OCI-LY1 (cell line): Measurements from ENCODE around the gene MCC.

ENCODE experiments used
- H2AFZ ChIP-seq: fragments of 200-600 bp; sonication (generic), shearing (Covaris generic); 2 replicates; pipeline ENCODE4 v1.6.0; 2014; ENCODE audit warnings: antibody characterized with exemption, mild to moderate bottlenecking, low read length
- H3F3A ChIP-seq: fragments of 200-600 bp; sonication (generic), shearing (Covaris generic); 2 replicates; pipeline ENCODE4 v1.6.0; 2014; ENCODE audit warnings: mild to moderate bottlenecking, antibody characterized with exemption, low read length, moderate library complexity; ENCODE audit not compliant: insufficient read depth
- H3K27ac ChIP-seq: fragments of 200-600 bp; sonication (generic); 2 replicates; pipeline ENCODE4 v1.5.1; 2014; ENCODE audit warnings: low read length, mixed run types, mild to moderate bottlenecking, low read depth; ENCODE audit not compliant: poor library complexity, severe bottlenecking
- H3K27me3 ChIP-seq: fragments of 200-600 bp; sonication (generic); 2 replicates; pipeline ENCODE4 v1.6.0; 2014; ENCODE audit warnings: antibody characterized with exemption, mild to moderate bottlenecking, low read length, moderate library complexity; ENCODE audit not compliant: insufficient read depth
- H3K36me3 ChIP-seq: fragments of 200-600 bp; sonication (generic); 2 replicates; pipeline ENCODE4 v1.6.1; 2014; ENCODE audit warnings: mild to moderate bottlenecking, antibody characterized with exemption, low read length, moderate library complexity, mixed read lengths; ENCODE audit not compliant: insufficient read depth
- H3K4me1 ChIP-seq: fragments of 200-600 bp; sonication (generic); 2 replicates; pipeline ENCODE4 v1.5.1; 2014; ENCODE audit warnings: mild to moderate bottlenecking, low read length, moderate library complexity; ENCODE audit not compliant: insufficient read depth, severe bottlenecking
- H3K4me2 ChIP-seq: fragments of 200-600 bp; sonication (generic), shearing (Covaris generic); 2 replicates; pipeline ENCODE4 v1.6.1; 2014; ENCODE audit warnings: low read length
- H3K4me3 ChIP-seq: fragments of 200-600 bp; sonication (generic); 2 replicates; pipeline ENCODE4 v1.5.1; 2014; ENCODE audit warnings: low read length, low read depth, mild to moderate bottlenecking, mixed read lengths; ENCODE audit not compliant: poor library complexity, severe bottlenecking
- H3K79me2 ChIP-seq: fragments of 200-600 bp; shearing (Covaris generic); 2 replicates; pipeline ENCODE4 v1.6.1; 2016; ENCODE audit warnings: mixed run types, low read length, mixed read lengths; ENCODE audit not compliant: insufficient read depth
- H3K9ac ChIP-seq: fragments of 200-600 bp; sonication (generic), shearing (Covaris generic); 2 replicates; pipeline ENCODE4 v1.6.1; 2014; ENCODE audit warnings: mild to moderate bottlenecking, low read length, mixed read lengths
- H3K9me2 ChIP-seq: fragments of 200-600 bp; sonication (generic), shearing (Covaris generic); 2 replicates; pipeline ENCODE4 v1.6.1; 2014; ENCODE audit warnings: low read depth, mild to moderate bottlenecking, low read length, mixed read lengths
- H3K9me3 ChIP-seq: fragments of 200-600 bp; shearing (Covaris generic); 2 replicates; pipeline ENCODE4 v1.6.1; 2014; ENCODE audit warnings: low read length, mixed read lengths
- H4K20me1 ChIP-seq: fragments of 200-600 bp; sonication (generic), shearing (Covaris generic); 2 replicates; pipeline ENCODE4 v1.6.0; 2016; ENCODE audit warnings: mild to moderate bottlenecking, low read length; ENCODE audit not compliant: insufficient read depth
- EZH2 ChIP-seq: fragments of 200-600 bp; sonication (generic), shearing (Covaris generic); IDR thresholded peaks from 2 replicates; pipeline ENCODE4 v1.8.0; 2017; ENCODE audit warnings: borderline replicate concordance, mixed run types, mild to moderate bottlenecking, antibody characterized with exemption, low read length, moderate library complexity, mixed read lengths
- TF ChIP-seq, protein P1 (sequence below): fragments of 200-600 bp; sonication (generic), shearing (Covaris generic); IDR thresholded peaks from 2 replicates; pipeline ENCODE4 v1.5.1; 2017; ENCODE audit warnings: mild to moderate bottlenecking, antibody characterized with exemption, low read length, moderate library complexity, mixed read lengths

MCC gene

GRCh38 chr5:113276493-113276892, 211.8 kb downstream of the MCC start:
- H3K27me3 ChIP-seq: no peaks in the 10 kb centered on the region
- H3K4me1 ChIP-seq: no peaks in the 10 kb centered on the region
- TF ChIP-seq EZH2: no peak
- H3F3A ChIP-seq: no peaks in the 10 kb centered on the region
- no peak overlapping the region for H2AFZ ChIP-seq
- H3K4me2 ChIP-seq: no peak overlapping the region
- H3K9ac ChIP-seq: no peak overlapping the region
- no peaks in the 10 kb centered on the region for H3K79me2 ChIP-seq
- H4K20me1 ChIP-seq: no peaks in the 10 kb centered on the region
- H3K4me3 ChIP-seq: no peak overlapping the region
- no peak overlapping the region for H3K27ac ChIP-seq
- no peaks in the 10 kb centered on the region for H3K9me3 ChIP-seq
- no peaks in the 10 kb centered on the region for H3K36me3 ChIP-seq
- H3K9me2 ChIP-seq: no peaks in the 10 kb centered on the region

DNA sequence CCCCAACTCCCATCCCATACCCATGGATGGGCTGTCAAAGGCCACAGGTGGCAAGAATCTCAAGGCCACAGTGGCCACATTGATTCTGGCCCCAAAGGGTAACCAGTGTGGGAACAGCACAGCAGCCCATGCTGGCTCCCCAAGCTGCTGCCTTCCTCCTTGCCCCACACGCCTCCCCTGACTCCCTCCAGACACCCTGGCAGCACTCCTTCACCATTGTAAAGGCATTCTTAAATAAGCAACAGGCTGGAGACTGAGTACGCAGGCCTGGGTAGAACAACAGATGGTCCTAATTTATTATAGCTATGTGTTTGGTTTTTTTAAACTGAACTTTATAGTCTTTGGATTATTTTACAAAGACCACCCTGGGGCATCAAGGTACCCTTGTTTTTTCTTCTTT, 212.3 kb downstream of the MCC start:
- H3K9ac ChIP-seq: no peak overlapping the region
- H3K4me2 ChIP-seq: no peak overlapping the region
- no peaks in the 10 kb centered on the region for H3K36me3 ChIP-seq
- TF ChIP-seq, protein P1, sequence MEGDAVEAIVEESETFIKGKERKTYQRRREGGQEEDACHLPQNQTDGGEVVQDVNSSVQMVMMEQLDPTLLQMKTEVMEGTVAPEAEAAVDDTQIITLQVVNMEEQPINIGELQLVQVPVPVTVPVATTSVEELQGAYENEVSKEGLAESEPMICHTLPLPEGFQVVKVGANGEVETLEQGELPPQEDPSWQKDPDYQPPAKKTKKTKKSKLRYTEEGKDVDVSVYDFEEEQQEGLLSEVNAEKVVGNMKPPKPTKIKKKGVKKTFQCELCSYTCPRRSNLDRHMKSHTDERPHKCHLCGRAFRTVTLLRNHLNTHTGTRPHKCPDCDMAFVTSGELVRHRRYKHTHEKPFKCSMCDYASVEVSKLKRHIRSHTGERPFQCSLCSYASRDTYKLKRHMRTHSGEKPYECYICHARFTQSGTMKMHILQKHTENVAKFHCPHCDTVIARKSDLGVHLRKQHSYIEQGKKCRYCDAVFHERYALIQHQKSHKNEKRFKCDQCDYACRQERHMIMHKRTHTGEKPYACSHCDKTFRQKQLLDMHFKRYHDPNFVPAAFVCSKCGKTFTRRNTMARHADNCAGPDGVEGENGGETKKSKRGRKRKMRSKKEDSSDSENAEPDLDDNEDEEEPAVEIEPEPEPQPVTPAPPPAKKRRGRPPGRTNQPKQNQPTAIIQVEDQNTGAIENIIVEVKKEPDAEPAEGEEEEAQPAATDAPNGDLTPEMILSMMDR: no peak
- no peak for TF ChIP-seq EZH2
- H3K79me2 ChIP-seq: no peaks in the 10 kb centered on the region
- H3K9me2 ChIP-seq: no peaks in the 10 kb centered on the region
- no peak overlapping the region for H3K4me3 ChIP-seq
- no peaks in the 10 kb centered on the region for H4K20me1 ChIP-seq
- H3K9me3 ChIP-seq: no peaks in the 10 kb centered on the region
- H3K27ac ChIP-seq: no peak overlapping the region
- H3F3A ChIP-seq: no peaks in the 10 kb centered on the region
- no peaks in the 10 kb centered on the region for H3K4me1 ChIP-seq
- H3K27me3 ChIP-seq: no peaks in the 10 kb centered on the region
- no peak overlapping the region for H2AFZ ChIP-seq

- Histone ChIP-seq H3K9me2 (no peaks in the 10 kb centered on the region), H3K9ac (no peak overlapping the region), H4K20me1 (no peaks in the 10 kb centered on the region), H3K27me3 (no peaks in the 10 kb centered on the region), H2AFZ (no peak overlapping the region), H3K36me3 (no peaks in the 10 kb centered on the region), H3K9me3 (no peaks in the 10 kb centered on the region), H3K4me2 (no peak overlapping the region), H3K4me3 (no peak overlapping the region), H3F3A (no peaks in the 10 kb centered on the region), H3K4me1 (no peaks in the 10 kb centered on the region), H3K27ac (no peak overlapping the region), H3K79me2 (no peaks in the 10 kb centered on the region)
- TF ChIP-seq EZH2: no peak
- TF ChIP-seq, protein P1: no peak
Observed at GRCh38 chr5:113274836-113275414, 213.3 kb downstream of the MCC start.

- Histone ChIP-seq H3K4me3 (no peak overlapping the region), H3K4me1 (no peaks in the 10 kb centered on the region), H3K79me2 (no peaks in the 10 kb centered on the region), H3K27me3 (no peaks in the 10 kb centered on the region), H3K27ac (no peak overlapping the region), H3K9me2 (no peaks in the 10 kb centered on the region), H3F3A (no peaks in the 10 kb centered on the region), H3K4me2 (no peak overlapping the region), H2AFZ (no peak overlapping the region), H3K9me3 (no peaks in the 10 kb centered on the region), H3K9ac (no peak overlapping the region), H3K36me3 (no peaks in the 10 kb centered on the region), H4K20me1 (no peaks in the 10 kb centered on the region)
- no peak for TF ChIP-seq EZH2
- TF ChIP-seq, protein P1: no peak
Observed at GRCh38 chr5:113273948-113274347, 214.3 kb downstream of the MCC start.
